IPS-15b (cell line): Measurements from ENCODE around the gene OR51E1.

Experiments used
- H3K27me3 ChIP-seq: one replicate; pipeline ENCODE4 v1.6.1; 2013; ENCODE audit warnings: low read length; ENCODE audit not compliant: control insufficient read depth, insufficient read depth
- H3K36me3 ChIP-seq: one replicate; pipeline ENCODE4 v1.6.1; 2013; ENCODE audit warnings: low read length; ENCODE audit not compliant: control insufficient read depth, insufficient read depth
- H3K4me1 ChIP-seq: one replicate; pipeline ENCODE4 v1.6.1; 2013; ENCODE audit warnings: mild to moderate bottlenecking, low read length; ENCODE audit not compliant: control insufficient read depth, insufficient read depth
- H3K4me3 ChIP-seq: one replicate; pipeline ENCODE4 v1.5.1; 2013; ENCODE audit warnings: low read depth, low read length
- H3K9ac ChIP-seq: one replicate; pipeline ENCODE4 v1.6.1; 2013; ENCODE audit warnings: low read depth, mild to moderate bottlenecking, low read length
- H3K9me3 ChIP-seq: one replicate; pipeline ENCODE4 v1.6.1; 2013; ENCODE audit warnings: mild to moderate bottlenecking, low read length; ENCODE audit not compliant: control insufficient read depth, insufficient read depth

The OR51E1 gene

DNA sequence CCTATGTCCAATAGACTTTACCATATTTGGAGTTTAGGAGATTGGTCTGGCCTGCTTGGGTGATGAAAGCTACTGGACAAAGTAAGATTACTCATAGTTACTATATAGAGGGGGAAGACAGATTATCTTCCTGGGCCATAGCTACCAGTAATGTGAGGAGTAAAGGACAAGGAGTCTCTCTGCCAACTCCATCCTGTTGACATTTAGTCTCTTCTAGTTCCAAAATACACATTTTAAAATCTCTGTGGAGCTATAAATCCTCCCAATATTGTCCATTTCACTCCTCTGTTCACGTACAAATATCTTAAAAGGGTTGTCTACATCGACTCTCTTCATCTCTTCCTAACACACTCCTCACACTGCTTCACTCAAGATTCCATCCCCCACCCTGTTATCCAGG lies 7.6 kb upstream of the OR51E1 start:
- H3K27me3 ChIP-seq = peaks cover 13% of the 10 kb centered on the region
- H3K9me3 ChIP-seq = no peaks in the 10 kb centered on the region
- H3K4me3 ChIP-seq = no peak overlapping the region
- no peaks in the 10 kb centered on the region for H3K4me1 ChIP-seq
- H3K9ac ChIP-seq = no peak overlapping the region
- no peaks in the 10 kb centered on the region for H3K36me3 ChIP-seq

GRCh38 chr11:4636962-4637661 lies 6.7 kb upstream of the OR51E1 start, which contains the start of gene OR51D1:
OR51D1 (plus strand) TSS chr11:4637477; CDS start chr11:4639791, 2,314 bp downstream.
- Histone ChIP-seq H3K27me3 (peaks cover 13% of the 10 kb centered on the region), H3K9ac (no peak within 1 kb of the TSS), H3K4me1 (no peaks in the 10 kb centered on the region), H3K4me3 (peak within 1 kb of the TSS; percentile 36), H3K36me3 (no peaks in the 10 kb centered on the region), H3K9me3 (no peaks in the 10 kb centered on the region)

DNA sequence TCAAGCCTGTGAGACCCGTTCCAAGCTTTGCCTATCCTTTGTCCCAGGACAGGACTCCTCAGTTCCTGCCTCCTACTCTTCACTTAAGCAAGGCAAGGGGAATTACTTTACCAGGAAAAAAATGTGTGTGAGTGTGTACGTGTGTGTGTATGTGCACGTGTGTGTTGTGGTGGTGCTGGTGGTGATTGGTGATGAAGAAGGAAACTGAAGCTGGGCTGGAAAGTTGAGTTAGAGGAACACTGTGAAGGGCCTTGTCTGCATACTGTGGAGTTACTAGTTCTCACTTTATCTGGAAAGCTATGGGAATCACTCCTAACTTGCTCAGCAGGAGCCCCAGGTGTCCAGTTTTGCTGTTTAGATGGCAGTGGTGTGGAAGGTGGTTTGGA lies 6.1 kb upstream of the OR51E1 start:
- Histone ChIP-seq H3K4me3 (no peak overlapping the region), H3K4me1 (no peaks in the 10 kb centered on the region)

DNA sequence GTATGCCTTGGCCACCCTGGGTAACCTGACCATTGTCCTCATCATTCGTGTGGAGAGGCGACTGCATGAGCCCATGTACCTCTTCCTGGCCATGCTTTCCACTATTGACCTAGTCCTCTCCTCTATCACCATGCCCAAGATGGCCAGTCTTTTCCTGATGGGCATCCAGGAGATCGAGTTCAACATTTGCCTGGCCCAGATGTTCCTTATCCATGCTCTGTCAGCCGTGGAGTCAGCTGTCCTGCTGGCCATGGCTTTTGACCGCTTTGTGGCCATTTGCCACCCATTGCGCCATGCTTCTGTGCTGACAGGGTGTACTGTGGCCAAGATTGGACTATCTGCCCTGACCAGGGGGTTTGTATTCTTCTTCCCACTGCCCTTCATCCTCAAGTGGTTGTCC lies 3.9 kb upstream of the OR51E1 start:
- no peaks in the 10 kb centered on the region for H3K4me1 ChIP-seq
- no peak overlapping the region for H3K4me3 ChIP-seq
- H3K9me3 ChIP-seq = no peaks in the 10 kb centered on the region
- peaks cover 13% of the 10 kb centered on the region for H3K27me3 ChIP-seq
- H3K9ac ChIP-seq = no peak overlapping the region
- no peaks in the 10 kb centered on the region for H3K36me3 ChIP-seq

More for the DNA sequence above, 6.1 kb upstream of the OR51E1 start:
- Histone ChIP-seq H3K9ac (no peak overlapping the region), H3K27me3 (peaks cover 13% of the 10 kb centered on the region), H3K36me3 (no peaks in the 10 kb centered on the region), H3K9me3 (no peaks in the 10 kb centered on the region)

DNA sequence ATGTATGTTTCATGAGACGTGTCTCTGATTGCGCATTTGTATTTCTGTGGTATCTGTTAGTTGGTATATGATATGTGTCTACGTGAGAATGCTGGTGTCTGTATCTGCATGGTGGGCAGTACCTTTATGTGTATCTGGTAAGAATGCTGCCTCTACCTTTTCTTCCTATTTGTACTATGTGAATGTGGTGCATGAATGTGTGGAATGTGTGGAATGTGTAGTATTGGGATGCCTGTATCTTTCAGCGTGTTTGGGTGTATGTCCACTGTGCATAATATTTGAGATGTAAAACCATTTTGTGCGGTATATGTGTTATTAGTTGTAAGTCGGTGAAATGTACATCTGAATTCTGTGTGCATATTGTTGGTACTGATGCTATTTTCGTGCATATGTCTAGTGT lies 2.3 kb upstream of the OR51E1 start:
- Histone ChIP-seq H3K9ac (no peak overlapping the region), H3K9me3 (no peaks in the 10 kb centered on the region), H3K4me3 (no peak overlapping the region), H3K27me3 (peaks cover 13% of the 10 kb centered on the region), H3K36me3 (no peaks in the 10 kb centered on the region), H3K4me1 (no peaks in the 10 kb centered on the region)

DNA sequence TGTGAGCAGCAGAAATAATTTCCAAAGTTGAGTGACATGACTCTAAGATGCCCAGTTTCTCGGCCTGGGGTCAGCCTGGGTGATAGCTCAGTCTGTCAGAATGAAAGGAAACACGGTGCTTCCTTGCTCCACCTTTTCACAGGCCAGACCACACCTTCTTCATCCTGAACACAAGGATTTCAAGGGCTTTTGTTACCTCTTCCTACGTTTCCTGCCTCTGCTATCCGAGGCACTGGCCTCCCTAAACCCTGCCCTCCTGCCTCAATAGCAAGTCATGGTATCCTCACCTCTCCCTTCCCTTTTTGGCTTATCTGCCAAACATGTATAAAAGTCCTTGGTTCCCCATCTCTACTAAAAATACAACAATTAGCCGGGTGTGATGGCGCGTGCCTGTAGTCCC lies 1.7 kb upstream of the OR51E1 start:
- Histone ChIP-seq H3K36me3 (no peaks in the 10 kb centered on the region), H3K9ac (no peak overlapping the region), H3K9me3 (no peaks in the 10 kb centered on the region), H3K4me3 (no peak overlapping the region), H3K27me3 (peaks cover 13% of the 10 kb centered on the region), H3K4me1 (no peaks in the 10 kb centered on the region)

GRCh38 chr11:4643076-4643475 lies 706 bp upstream of the OR51E1 start:
- no peaks in the 10 kb centered on the region for H3K36me3 ChIP-seq
- no peaks in the 10 kb centered on the region for H3K9me3 ChIP-seq
- H3K27me3 ChIP-seq = peaks cover 4% of the 10 kb centered on the region
- H3K4me3 ChIP-seq = no peak overlapping the region
- no peaks in the 10 kb centered on the region for H3K4me1 ChIP-seq
- H3K9ac ChIP-seq = no peak overlapping the region

DNA sequence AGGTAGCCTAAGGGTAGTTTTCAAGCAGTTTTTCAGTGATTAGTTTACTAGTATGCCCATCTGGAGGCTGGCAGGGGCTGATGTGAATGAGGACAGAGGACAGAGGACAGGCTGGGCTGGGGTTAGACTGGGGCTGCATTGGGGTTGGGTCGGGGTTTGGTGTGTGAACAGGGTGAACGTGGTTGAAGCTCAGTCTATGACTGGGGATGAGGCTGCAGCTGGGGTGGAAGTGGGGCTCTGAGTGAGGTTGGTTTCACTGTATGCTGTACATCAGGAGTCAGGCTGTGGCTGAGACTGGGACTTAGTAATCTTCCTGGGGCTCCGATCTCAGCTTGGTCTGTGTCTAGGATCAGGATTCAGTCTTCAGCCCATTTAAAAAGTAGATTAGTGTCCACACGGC lies 451 bp downstream of the OR51E1 start:
- H3K9me3 ChIP-seq = no peaks in the 10 kb centered on the region
- H3K4me3 ChIP-seq = no peak overlapping the region
- no peaks in the 10 kb centered on the region for H3K4me1 ChIP-seq
- no peaks in the 10 kb centered on the region for H3K27me3 ChIP-seq
- H3K36me3 ChIP-seq = no peaks in the 10 kb centered on the region
- H3K9ac ChIP-seq = no peak overlapping the region

GRCh38 chr11:4645974-4646373 lies 2.2 kb downstream of the OR51E1 start:
- H3K4me3 ChIP-seq = no peak overlapping the region
- no peaks in the 10 kb centered on the region for H3K36me3 ChIP-seq
- H3K4me1 ChIP-seq = no peaks in the 10 kb centered on the region
- no peaks in the 10 kb centered on the region for H3K9me3 ChIP-seq
- H3K27me3 ChIP-seq = no peaks in the 10 kb centered on the region
- no peak overlapping the region for H3K9ac ChIP-seq

GRCh38 chr11:4647766-4648165 lies 4.0 kb downstream of the OR51E1 start:
- no peak overlapping the region for H3K4me3 ChIP-seq
- no peaks in the 10 kb centered on the region for H3K9me3 ChIP-seq
- no peaks in the 10 kb centered on the region for H3K36me3 ChIP-seq
- H3K27me3 ChIP-seq = no peaks in the 10 kb centered on the region
- H3K9ac ChIP-seq = no peak overlapping the region
- no peaks in the 10 kb centered on the region for H3K4me1 ChIP-seq

DNA sequence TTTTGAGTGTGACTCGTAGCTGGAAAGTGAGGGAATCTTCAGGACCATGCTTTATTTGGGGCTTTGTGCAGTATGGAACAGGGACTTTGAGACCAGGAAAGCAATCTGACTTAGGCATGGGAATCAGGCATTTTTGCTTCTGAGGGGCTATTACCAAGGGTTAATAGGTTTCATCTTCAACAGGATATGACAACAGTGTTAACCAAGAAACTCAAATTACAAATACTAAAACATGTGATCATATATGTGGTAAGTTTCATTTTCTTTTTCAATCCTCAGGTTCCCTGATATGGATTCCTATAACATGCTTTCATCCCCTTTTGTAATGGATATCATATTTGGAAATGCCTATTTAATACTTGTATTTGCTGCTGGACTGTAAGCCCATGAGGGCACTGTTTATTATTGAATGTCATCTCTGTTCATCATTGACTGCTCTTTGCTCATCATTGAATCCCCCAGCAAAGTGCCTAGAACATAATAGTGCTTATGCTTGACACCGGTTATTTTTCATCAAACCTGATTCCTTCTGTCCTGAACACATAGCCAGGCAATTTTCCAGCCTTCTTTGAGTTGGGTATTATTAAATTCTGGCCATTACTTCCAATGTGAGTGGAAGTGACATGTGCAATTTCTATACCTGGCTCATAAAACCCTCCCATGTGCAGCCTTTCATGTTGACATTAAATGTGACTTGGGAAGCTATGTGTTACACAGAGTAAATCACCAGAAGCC lies 11.0 kb downstream of the OR51E1 start:
- H3K9me3 ChIP-seq = no peaks in the 10 kb centered on the region
- H3K36me3 ChIP-seq = no peaks in the 10 kb centered on the region
- no peak overlapping the region for H3K4me3 ChIP-seq
- H3K27me3 ChIP-seq = no peaks in the 10 kb centered on the region
- no peak overlapping the region for H3K9ac ChIP-seq
- H3K4me1 ChIP-seq = no peaks in the 10 kb centered on the region
